WTC11 (cell line): ENCODE measurements around the gene GALK1.

Source experiments
- ATF1 ChIP-seq: sonication (generic); formaldehyde crosslinking; IDR thresholded peaks from 2 replicates; pipeline ENCODE4 v1.8.1; 2023; ENCODE audit warnings: mild to moderate bottlenecking, moderate library complexity, missing genetic modification reagents
- ELF4 ChIP-seq: sonication (generic); formaldehyde crosslinking; IDR thresholded peaks from 2 replicates; pipeline ENCODE4 v1.8.1; 2022; ENCODE audit warnings: low read depth, mild to moderate bottlenecking, moderate library complexity, missing genetic modification reagents
- IRF2 ChIP-seq: sonication (generic); formaldehyde crosslinking; IDR thresholded peaks from 2 replicates; pipeline ENCODE4 v1.8.0; 2022; ENCODE audit warnings: low read depth, missing genetic modification reagents, borderline replicate concordance
- SMAD4 ChIP-seq: sonication (generic); formaldehyde crosslinking; IDR thresholded peaks from 2 replicates; pipeline ENCODE4 v1.8.0; 2022; ENCODE audit warnings: mild to moderate bottlenecking, missing genetic modification reagents
- SP1 ChIP-seq: sonication (generic); formaldehyde crosslinking; conservative IDR thresholded peaks from 2 replicates; pipeline ENCODE4 v1.8.1; 2022; ENCODE audit warnings: missing genetic modification reagents
- TP53 ChIP-seq: sonication (generic); formaldehyde crosslinking; IDR thresholded peaks from 2 replicates; pipeline ENCODE4 v1.8.1; 2023; ENCODE audit warnings: mild to moderate bottlenecking, missing genetic modification reagents
- ZNF219 ChIP-seq: sonication (generic); formaldehyde crosslinking; IDR thresholded peaks from 2 replicates; pipeline ENCODE4 v1.8.0; 2023; ENCODE audit warnings: missing genetic modification reagents, mild to moderate bottlenecking, borderline replicate concordance
- ZNF263 ChIP-seq: sonication (generic); formaldehyde crosslinking; IDR thresholded peaks from 2 replicates; pipeline ENCODE4 v1.8.1; 2022; ENCODE audit warnings: low read depth, mild to moderate bottlenecking, moderate library complexity, missing genetic modification reagents
- TF ChIP-seq, protein P1 (sequence below): fragments of 200-600 bp; IDR thresholded peaks from 2 replicates; pipeline ENCODE4 v1.8.0; 2022; ENCODE audit warnings: antibody characterized with exemption
- TF ChIP-seq, protein P2 (sequence below): sonication (generic); formaldehyde crosslinking; IDR thresholded peaks from 2 replicates; pipeline ENCODE4 v1.8.1; 2023; ENCODE audit warnings: mild to moderate bottlenecking, missing genetic modification reagents
- TF ChIP-seq, protein P3 (sequence below): sonication (generic); formaldehyde crosslinking; IDR thresholded peaks from 2 replicates; pipeline ENCODE4 v1.8.0; 2023; ENCODE audit warnings: missing genetic modification reagents
- TF ChIP-seq, protein P4 (sequence below): sonication (generic); formaldehyde crosslinking; IDR thresholded peaks from 2 replicates; pipeline ENCODE4 v1.8.1; 2022; ENCODE audit warnings: low read depth, missing genetic modification reagents, borderline replicate concordance

DNA sequence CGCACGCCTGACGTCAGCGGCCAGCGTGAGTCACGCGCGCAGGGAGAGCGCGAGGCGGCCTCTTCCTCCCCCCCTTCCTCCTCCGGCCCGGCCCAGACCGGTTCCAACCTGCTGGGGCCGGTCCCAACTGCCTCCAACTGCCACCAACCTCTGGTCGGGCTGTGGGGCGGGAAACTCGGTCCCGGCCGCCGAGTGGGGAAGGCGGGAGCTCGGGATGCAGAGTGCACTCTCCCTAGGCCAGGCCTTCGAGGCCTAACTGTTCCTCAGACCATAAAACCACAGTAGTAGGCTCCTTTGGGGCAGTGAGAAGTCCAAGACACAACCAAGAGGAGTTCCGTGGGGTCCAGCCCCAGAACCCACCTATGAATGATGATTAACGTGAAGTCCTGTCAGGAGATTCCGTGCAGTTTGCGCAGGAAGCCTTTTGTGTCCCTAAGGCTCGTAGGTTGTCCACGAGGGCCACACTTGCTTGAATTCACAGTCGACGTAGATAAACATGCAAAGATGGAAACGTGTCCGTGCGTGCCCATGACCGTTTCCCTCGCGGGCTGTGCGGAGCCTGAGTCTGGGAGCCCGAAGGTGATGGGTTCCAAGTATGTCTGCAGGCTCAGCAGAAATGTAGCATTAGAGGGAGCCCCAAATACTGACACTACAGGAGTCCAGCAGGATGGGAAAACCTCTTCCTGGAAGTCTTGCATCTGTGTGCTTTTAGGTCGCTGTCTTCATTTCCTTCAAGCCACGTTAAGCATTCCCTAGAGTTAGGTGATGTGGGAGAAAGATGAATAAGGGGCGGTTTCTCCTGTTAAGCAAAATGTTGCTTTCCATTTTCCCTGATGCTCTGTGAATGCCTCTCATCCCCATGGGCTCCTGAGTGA, 20.3 kb upstream of the GALK1 start:
- TF ChIP-seq, protein P1, sequence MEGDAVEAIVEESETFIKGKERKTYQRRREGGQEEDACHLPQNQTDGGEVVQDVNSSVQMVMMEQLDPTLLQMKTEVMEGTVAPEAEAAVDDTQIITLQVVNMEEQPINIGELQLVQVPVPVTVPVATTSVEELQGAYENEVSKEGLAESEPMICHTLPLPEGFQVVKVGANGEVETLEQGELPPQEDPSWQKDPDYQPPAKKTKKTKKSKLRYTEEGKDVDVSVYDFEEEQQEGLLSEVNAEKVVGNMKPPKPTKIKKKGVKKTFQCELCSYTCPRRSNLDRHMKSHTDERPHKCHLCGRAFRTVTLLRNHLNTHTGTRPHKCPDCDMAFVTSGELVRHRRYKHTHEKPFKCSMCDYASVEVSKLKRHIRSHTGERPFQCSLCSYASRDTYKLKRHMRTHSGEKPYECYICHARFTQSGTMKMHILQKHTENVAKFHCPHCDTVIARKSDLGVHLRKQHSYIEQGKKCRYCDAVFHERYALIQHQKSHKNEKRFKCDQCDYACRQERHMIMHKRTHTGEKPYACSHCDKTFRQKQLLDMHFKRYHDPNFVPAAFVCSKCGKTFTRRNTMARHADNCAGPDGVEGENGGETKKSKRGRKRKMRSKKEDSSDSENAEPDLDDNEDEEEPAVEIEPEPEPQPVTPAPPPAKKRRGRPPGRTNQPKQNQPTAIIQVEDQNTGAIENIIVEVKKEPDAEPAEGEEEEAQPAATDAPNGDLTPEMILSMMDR = no peak
- TF ChIP-seq ATF1 (CRISPR knock-in tag) (no peak), ZNF263 (CRISPR knock-in tag) (no peak), TP53 (CRISPR knock-in tag) (no peak), SP1 (0 out of 2 replicates have a peak, but pooled peaks have one; percentile 1), IRF2 (CRISPR knock-in tag) (no peak), ELF4 (no peak), SMAD4 (CRISPR knock-in tag) (no peak), ZNF219 (CRISPR knock-in tag) (peak; percentile 72; the same call in 1 of the 2 replicates)
- TF ChIP-seq, protein P2, sequence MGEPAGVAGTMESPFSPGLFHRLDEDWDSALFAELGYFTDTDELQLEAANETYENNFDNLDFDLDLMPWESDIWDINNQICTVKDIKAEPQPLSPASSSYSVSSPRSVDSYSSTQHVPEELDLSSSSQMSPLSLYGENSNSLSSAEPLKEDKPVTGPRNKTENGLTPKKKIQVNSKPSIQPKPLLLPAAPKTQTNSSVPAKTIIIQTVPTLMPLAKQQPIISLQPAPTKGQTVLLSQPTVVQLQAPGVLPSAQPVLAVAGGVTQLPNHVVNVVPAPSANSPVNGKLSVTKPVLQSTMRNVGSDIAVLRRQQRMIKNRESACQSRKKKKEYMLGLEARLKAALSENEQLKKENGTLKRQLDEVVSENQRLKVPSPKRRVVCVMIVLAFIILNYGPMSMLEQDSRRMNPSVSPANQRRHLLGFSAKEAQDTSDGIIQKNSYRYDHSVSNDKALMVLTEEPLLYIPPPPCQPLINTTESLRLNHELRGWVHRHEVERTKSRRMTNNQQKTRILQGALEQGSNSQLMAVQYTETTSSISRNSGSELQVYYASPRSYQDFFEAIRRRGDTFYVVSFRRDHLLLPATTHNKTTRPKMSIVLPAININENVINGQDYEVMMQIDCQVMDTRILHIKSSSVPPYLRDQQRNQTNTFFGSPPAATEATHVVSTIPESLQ (CRISPR knock-in tag) = no peak
- TF ChIP-seq, protein P3, sequence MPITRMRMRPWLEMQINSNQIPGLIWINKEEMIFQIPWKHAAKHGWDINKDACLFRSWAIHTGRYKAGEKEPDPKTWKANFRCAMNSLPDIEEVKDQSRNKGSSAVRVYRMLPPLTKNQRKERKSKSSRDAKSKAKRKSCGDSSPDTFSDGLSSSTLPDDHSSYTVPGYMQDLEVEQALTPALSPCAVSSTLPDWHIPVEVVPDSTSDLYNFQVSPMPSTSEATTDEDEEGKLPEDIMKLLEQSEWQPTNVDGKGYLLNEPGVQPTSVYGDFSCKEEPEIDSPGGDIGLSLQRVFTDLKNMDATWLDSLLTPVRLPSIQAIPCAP = no peak
- TF ChIP-seq, protein P4, sequence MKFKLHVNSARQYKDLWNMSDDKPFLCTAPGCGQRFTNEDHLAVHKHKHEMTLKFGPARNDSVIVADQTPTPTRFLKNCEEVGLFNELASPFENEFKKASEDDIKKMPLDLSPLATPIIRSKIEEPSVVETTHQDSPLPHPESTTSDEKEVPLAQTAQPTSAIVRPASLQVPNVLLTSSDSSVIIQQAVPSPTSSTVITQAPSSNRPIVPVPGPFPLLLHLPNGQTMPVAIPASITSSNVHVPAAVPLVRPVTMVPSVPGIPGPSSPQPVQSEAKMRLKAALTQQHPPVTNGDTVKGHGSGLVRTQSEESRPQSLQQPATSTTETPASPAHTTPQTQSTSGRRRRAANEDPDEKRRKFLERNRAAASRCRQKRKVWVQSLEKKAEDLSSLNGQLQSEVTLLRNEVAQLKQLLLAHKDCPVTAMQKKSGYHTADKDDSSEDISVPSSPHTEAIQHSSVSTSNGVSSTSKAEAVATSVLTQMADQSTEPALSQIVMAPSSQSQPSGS (CRISPR knock-in tag) = no peak
